Uterus (tissue), 2 donors: Measurements from ENCODE around the gene ERI3.

Experiments
- POLR2A ChIP-seq, 2 donors: fragments of 450-650 bp; IDR thresholded peaks; one replicate each; pipeline ENCODE4 v1.6.1; 2016; ENCODE audit warnings: antibody characterized with exemption in 2 of 2, mild to moderate bottlenecking in 1 of 2, moderate library complexity in 1 of 2
- TF ChIP-seq, protein P1 (sequence below), 4 experiments: fragments of 200-600 bp in 2 of 4; fragments of 450-650 bp in 2 of 4; sonication (generic) in 2 of 4; IDR thresholded peaks; one replicate each; pipeline ENCODE4 v1.5.1; 2016 to 2019; ENCODE audit warnings: antibody characterized with exemption in 4 of 4, mild to moderate bottlenecking in 2 of 4, moderate library complexity in 1 of 4

DNA sequence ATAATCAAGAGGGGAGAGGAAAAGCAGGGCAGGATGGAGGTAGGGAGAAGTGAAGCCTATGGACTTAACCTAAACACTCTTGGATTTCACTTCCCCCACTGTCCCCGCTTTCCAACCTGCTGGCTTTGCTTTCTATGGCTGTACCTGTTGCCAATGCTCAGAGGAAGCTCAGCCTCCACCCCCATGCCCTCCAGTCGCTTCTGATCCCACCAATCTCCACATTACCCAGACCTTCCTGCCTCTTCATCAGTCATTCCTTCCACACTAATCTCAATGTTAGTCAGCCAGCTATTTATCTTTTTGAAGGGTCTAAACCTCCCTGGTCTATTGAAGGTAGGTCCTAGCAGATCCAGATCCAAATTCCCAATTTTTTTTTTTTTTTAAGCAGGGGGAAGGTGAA lies 24.1 kb downstream of the ERI3 start:
- no peak for TF ChIP-seq POLR2A (IDR thresholded peaks at IDR 0.05)
- TF ChIP-seq, protein P1, sequence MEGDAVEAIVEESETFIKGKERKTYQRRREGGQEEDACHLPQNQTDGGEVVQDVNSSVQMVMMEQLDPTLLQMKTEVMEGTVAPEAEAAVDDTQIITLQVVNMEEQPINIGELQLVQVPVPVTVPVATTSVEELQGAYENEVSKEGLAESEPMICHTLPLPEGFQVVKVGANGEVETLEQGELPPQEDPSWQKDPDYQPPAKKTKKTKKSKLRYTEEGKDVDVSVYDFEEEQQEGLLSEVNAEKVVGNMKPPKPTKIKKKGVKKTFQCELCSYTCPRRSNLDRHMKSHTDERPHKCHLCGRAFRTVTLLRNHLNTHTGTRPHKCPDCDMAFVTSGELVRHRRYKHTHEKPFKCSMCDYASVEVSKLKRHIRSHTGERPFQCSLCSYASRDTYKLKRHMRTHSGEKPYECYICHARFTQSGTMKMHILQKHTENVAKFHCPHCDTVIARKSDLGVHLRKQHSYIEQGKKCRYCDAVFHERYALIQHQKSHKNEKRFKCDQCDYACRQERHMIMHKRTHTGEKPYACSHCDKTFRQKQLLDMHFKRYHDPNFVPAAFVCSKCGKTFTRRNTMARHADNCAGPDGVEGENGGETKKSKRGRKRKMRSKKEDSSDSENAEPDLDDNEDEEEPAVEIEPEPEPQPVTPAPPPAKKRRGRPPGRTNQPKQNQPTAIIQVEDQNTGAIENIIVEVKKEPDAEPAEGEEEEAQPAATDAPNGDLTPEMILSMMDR (IDR thresholded peaks at IDR 0.05) = no peak
